Keratinocyte (primary cell): ENCODE results near the gene MAPK12. TPM values are rescaled to one million over a fixed set of nuclear protein-coding genes. Genes with fewer than 3 reads are reported as not detected.

Experiments used
- DNase-seq: peaks from one replicate; pipeline ENCODE4 v3.0.0-alpha.2; 2011; ENCODE audit warnings: low read depth, missing footprints, low spot score
- FAIRE-seq: peaks from 2 replicates; lab custom pipeline; 2011; peaks lifted over from hg19 to GRCh38; lab: Jason Lieb, UNC
- H2AFZ ChIP-seq: 2 replicates; pipeline ENCODE4 v1.6.0; 2012; ENCODE audit warnings: low read length, control low read depth, inconsistent platforms; ENCODE audit not compliant: control insufficient read depth
- H3K27ac ChIP-seq: 2 replicates; pipeline ENCODE4 v1.5.1; 2011; ENCODE audit warnings: low read length; ENCODE audit not compliant: control insufficient read depth, insufficient read depth
- H3K27me3 ChIP-seq: 3 replicates; pipeline ENCODE4 v1.6.0; 2011; ENCODE audit warnings: low read length; ENCODE audit not compliant: control insufficient read depth, insufficient read depth; ENCODE audit errors: extremely low read depth
- H3K36me3 ChIP-seq, 2 experiments: 2 replicates in 1 of 2; 3 replicates in 1 of 2; pipeline ENCODE4 v1.5.1; 2011; ENCODE audit warnings: low read length in 2 of 2, mild to moderate bottlenecking in 1 of 2; ENCODE audit not compliant: control insufficient read depth in 2 of 2, insufficient read depth in 2 of 2; ENCODE audit errors: extremely low read depth in 1 of 2
- H3K4me1 ChIP-seq: 3 replicates; pipeline ENCODE4 v1.5.1; 2011; ENCODE audit warnings: low read length; ENCODE audit not compliant: control insufficient read depth, insufficient read depth; ENCODE audit errors: extremely low read depth
- H3K4me2 ChIP-seq: 3 replicates; pipeline ENCODE4 v1.6.0; 2011; ENCODE audit warnings: low read depth, low read length; ENCODE audit not compliant: control insufficient read depth, insufficient read depth; ENCODE audit errors: extremely low read depth
- H3K4me3 ChIP-seq, 3 experiments: fragments of 200-600 bp in 1 of 3; sonication (generic) in 1 of 3; 2 replicates in 2 of 3; 3 replicates in 1 of 3; pipeline ENCODE4 v1.5.1; 2011 to 2016; ENCODE audit warnings: low read length in 3 of 3, mild to moderate bottlenecking in 3 of 3, control low read depth in 2 of 3, inconsistent platforms in 1 of 3, low read depth in 1 of 3, mixed read lengths in 1 of 3, mixed run types in 1 of 3, moderate library complexity in 1 of 3; ENCODE audit not compliant: control insufficient read depth in 2 of 3, insufficient read depth in 2 of 3; ENCODE audit errors: extremely low read depth in 1 of 3
- H3K79me2 ChIP-seq: 2 replicates; pipeline ENCODE4 v1.6.0; 2012; ENCODE audit warnings: low read length; ENCODE audit not compliant: control insufficient read depth, insufficient read depth
- H3K9ac ChIP-seq: 3 replicates; pipeline ENCODE4 v1.6.0; 2011; ENCODE audit warnings: low read length; ENCODE audit not compliant: control insufficient read depth, insufficient read depth; ENCODE audit errors: extremely low read depth
- H3K9me1 ChIP-seq: 3 replicates; pipeline ENCODE4 v1.6.0; 2011; ENCODE audit warnings: low read length; ENCODE audit not compliant: control insufficient read depth, insufficient read depth; ENCODE audit errors: extremely low read depth
- H3K9me3 ChIP-seq: 2 replicates; pipeline ENCODE4 v1.5.1; 2012; ENCODE audit warnings: low read depth, low read length; ENCODE audit not compliant: control insufficient read depth
- H4K20me1 ChIP-seq: 3 replicates; pipeline ENCODE4 v1.6.0; 2011; ENCODE audit warnings: low read length; ENCODE audit not compliant: control insufficient read depth, insufficient read depth; ENCODE audit errors: extremely low read depth
- EZH2 ChIP-seq: IDR thresholded peaks from one replicate; pipeline ENCODE4 v1.6.1; 2012; ENCODE audit warnings: inconsistent platforms, mild to moderate bottlenecking, low read length, moderate library complexity
- dilution Hi-C: fragments of 300-500 bp; cut with MboI; formaldehyde crosslinking; loops from one replicate; pipeline ENCODE4 v1.7.0; 2020; ENCODE audit warnings: low sequenced_read_pairs; ENCODE audit not compliant: extremely low pct_ligation_motif_present
- polyA plus RNA-seq, 5 experiments: library from polyadenylated mRNA; depleted of rRNA in 3 of 5; stranded (reverse) in 3 of 5; stranded (forward) in 1 of 5; unstranded in 1 of 5; fragments of >200 nt; gene quantifications; 1 replicate in 1 of 5; 2 replicates in 3 of 5; 3 replicates in 1 of 5; pipeline versions ENCODE4 v1.2.1 to v1.2.3, GENCODE V29; 2011 to 2012; ENCODE audit warnings: missing spikeins in 2 of 5, low read depth in 1 of 5, low replicate concordance in 1 of 5
- TF ChIP-seq, protein P1 (sequence below), 3 experiments: IDR thresholded peaks in 1 of 3; conservative IDR thresholded peaks in 1 of 3; optimal IDR thresholded peaks in 1 of 3; 2 replicates in 2 of 3; 3 replicates in 1 of 3; pipeline versions ENCODE3 to v1.5.1; 2011; ENCODE audit warnings: low read length in 3 of 3, mild to moderate bottlenecking in 3 of 3, moderate library complexity in 2 of 3, control low read depth in 1 of 3, inconsistent platforms in 1 of 3; ENCODE audit not compliant: insufficient read depth in 2 of 3; ENCODE audit errors: extremely low read depth in 1 of 3

MAPK12 gene
- polyA plus RNA-seq, 1 donor (not counting 4 experiments of a cell fraction or from before 2014, with no cell fraction given), result 10.1 TPM

DNA sequence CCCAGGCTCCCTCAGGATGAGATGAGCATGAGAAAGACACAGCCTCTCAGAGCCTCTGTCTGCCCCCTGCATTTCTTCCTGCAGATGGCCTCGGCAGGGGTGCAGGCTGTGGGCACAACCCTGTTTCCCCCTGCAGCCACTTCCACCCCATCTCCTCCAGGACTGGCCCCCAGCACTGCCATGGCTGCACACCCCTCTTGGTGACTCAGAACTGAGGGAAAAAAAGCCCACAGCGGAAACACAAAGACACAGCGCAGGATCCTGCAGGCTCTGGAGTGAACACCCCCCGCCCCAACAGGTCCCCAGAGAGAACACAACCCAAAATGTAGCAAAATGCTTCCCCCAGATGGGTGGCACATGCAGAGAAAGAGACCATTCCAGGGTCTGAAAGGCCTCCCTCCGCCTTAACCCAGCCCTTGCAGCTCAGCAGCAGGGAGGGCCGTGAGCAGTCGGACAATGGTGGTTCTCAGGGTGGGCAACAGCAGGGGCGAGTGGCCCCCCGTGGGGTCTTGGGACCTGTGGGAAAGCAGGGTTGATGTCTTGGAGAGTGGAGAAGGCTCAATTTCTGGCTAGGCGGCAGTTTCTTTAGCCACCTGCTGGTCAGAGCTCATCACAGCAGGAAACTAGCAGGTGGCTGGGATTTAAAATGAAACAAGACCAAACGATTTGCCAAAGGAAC is 24.6 kb downstream of the MAPK12 start:
- peaks cover 7% of the 10 kb centered on the region for H3K4me1 ChIP-seq
- H3K4me3 ChIP-seq, result no peak overlapping the region
- H4K20me1 ChIP-seq, result peaks cover 12% of the 10 kb centered on the region
- H2AFZ ChIP-seq, result no peak overlapping the region
- H3K9me3 ChIP-seq, result peaks cover 2% of the 10 kb centered on the region
- H3K4me2 ChIP-seq, result no peak overlapping the region
- H3K27ac ChIP-seq, result no peak overlapping the region
- no peak overlapping the region for H3K9ac ChIP-seq
- no peaks in the 10 kb centered on the region for H3K9me1 ChIP-seq
- FAIRE-seq (no peak), DNase-seq (no peak)
- dilution Hi-C loops, result no loop called here
- H3K79me2 ChIP-seq, result peaks cover 56% of the 10 kb centered on the region
- H3K27me3 ChIP-seq, result no peaks in the 10 kb centered on the region
- TF ChIP-seq EZH2, result no peak
- TF ChIP-seq, protein P1, sequence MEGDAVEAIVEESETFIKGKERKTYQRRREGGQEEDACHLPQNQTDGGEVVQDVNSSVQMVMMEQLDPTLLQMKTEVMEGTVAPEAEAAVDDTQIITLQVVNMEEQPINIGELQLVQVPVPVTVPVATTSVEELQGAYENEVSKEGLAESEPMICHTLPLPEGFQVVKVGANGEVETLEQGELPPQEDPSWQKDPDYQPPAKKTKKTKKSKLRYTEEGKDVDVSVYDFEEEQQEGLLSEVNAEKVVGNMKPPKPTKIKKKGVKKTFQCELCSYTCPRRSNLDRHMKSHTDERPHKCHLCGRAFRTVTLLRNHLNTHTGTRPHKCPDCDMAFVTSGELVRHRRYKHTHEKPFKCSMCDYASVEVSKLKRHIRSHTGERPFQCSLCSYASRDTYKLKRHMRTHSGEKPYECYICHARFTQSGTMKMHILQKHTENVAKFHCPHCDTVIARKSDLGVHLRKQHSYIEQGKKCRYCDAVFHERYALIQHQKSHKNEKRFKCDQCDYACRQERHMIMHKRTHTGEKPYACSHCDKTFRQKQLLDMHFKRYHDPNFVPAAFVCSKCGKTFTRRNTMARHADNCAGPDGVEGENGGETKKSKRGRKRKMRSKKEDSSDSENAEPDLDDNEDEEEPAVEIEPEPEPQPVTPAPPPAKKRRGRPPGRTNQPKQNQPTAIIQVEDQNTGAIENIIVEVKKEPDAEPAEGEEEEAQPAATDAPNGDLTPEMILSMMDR (optimal IDR thresholded peaks at IDR 0.05 in 1 of 3, IDR thresholded peaks at IDR 0.05 in 1 of 3, conservative IDR thresholded peaks at IDR 0.05 in 1 of 3; ENCODE audit: extremely low read depth in 1 of 3, insufficient read depth in 2 of 3, low read length in 3 of 3), result peak; percentile 32 to 62 (median 39)
- H3K36me3 ChIP-seq, result peaks cover 5 to 16% of the 10 kb centered on the region in 2 experiments

DNA sequence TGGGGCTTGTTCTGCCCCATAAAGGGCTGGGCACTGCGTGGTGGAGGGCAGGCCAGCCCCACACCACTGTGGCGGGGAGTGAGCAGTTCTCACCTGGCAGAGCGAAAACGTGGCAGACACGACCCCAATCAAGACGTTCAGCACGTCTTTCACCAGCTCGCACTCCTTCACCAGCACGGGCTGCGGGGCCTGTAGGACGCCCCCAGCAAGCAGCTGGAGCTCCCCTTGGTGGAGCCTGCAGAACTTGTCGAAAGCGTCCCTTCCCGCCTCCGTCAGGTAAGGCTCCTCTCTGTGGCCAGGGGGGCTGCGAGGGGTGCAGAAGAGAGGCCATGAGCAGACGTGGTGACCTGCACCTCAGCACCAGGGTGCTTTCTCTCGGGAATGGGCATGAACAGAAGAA is 28.3 kb downstream of the MAPK12 start:
- Histone ChIP-seq H3K4me3 (no peak overlapping the region), H3K9ac (no peak overlapping the region), H3K79me2 (peaks cover 33% of the 10 kb centered on the region), H4K20me1 (peaks cover 8% of the 10 kb centered on the region), H3K27me3 (no peaks in the 10 kb centered on the region), H3K4me2 (no peak overlapping the region), H3K27ac (no peak overlapping the region), H3K9me3 (peaks cover 2% of the 10 kb centered on the region), H3K36me3 (peaks cover 3 to 10% of the 10 kb centered on the region in 2 experiments), H3K4me1 (no peaks in the 10 kb centered on the region), H3K9me1 (no peaks in the 10 kb centered on the region), H2AFZ (no peak overlapping the region)
- TF ChIP-seq, protein P1 (optimal IDR thresholded peaks at IDR 0.05 in 1 of 3, IDR thresholded peaks at IDR 0.05 in 1 of 3, conservative IDR thresholded peaks at IDR 0.05 in 1 of 3; ENCODE audit: extremely low read depth in 1 of 3, insufficient read depth in 2 of 3, low read length in 3 of 3), result no peak
- no peak for TF ChIP-seq EZH2
- dilution Hi-C loops, result no loop called here
- FAIRE-seq, result no peak
- DNase-seq, result no peak
